GOT3 (cell line): ENCODE measurements around the gene CLDN6.
"Not testable (repeated sequence)": the region's sequence is repeated elsewhere in the genome, so short reads cannot be mapped to it uniquely, and the experiment has no call there.

Experiments used
- DNase-seq: peaks from one replicate; lab custom pipeline; 2025; ENCODE audit warnings: mixed read lengths; lab: John Stamatoyannopoulos, UW

The CLDN6 gene

DNA sequence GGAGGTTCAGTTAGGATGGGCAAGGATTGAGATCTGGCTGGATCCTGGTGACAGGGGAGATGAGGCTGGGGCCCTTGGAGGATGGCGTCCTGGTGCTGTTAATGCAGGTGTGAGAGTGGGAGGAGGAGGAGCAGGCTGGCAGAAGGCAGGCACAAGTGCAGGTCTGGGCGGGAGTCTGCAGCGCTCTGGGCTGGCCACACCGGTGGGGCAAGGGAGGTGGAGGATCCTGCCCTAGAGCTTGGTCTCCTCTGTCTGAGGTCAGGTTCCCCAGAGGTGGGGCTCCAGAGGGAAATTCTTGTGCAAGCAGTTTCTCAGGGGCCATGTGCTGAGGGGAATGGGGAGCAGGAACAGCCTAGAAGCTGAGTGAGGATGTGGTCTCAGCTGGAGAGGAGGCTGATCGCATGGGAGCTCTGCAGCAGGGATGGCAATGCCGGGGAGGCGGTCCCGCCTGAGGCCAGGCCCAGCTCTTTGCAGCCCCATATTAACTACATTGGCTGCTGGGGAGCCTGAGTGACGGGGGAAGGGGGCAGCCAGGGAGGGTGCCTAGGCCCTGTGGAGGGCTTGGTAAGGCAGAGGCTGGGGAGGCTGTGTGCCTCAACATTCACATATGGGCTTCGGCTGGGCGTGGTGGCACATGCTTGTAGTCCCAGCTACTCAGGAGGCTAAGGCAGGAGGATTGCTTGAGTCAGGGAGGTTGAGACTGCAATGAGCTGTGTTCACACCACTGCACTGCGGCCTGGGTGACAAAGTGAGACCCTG lies 34.8 kb upstream of the CLDN6 start:
- not testable (repeated sequence) for DNase-seq

- DNase-seq: no peak
These were observed 33.5 kb upstream of the CLDN6 start for GRCh38 chr16:3051494-3051893.

DNA sequence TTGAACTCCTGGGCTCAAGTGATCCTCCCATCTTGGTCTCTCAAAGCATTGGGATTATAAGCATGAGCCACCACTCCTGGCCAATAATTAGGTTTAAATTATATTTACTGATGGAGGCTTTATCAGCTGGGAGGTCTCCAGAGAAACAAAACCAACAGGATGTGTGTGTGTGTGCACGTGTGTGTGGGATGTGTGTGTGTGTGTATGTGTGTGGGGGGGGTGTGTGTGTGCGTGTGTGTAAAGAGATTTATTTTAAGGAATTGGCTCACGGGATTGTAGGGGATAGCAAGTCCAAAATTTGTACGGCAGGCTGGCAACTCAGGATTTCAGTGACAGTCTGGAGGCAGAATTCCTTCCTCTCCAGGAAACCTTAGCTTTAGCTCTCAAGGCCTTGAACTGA lies 33.0 kb upstream of the CLDN6 start:
- no peak for DNase-seq

- DNase-seq: no peak
These were observed 32.5 kb upstream of the CLDN6 start for GRCh38 chr16:3050487-3050886.

GRCh38 chr16:3049921-3050481 lies 32.0 kb upstream of the CLDN6 start:
- DNase-seq: no peak

DNA sequence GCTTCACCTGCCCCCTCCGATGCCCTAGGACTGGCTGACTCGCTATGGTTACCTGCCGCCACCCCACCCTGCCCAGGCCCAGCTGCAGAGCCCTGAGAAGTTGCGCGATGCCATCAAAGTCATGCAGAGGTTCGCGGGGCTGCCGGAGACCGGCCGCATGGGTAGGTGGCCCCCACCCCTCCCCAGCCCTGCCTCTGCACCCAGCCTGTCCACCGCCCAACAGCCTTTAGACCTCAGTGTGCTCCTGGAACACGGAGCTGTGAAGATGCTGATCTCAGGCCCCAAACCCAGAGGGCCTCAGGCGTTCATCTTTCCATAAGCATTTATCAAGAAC lies 29.4 kb upstream of the CLDN6 start:
- DNase-seq: no peak

DNA sequence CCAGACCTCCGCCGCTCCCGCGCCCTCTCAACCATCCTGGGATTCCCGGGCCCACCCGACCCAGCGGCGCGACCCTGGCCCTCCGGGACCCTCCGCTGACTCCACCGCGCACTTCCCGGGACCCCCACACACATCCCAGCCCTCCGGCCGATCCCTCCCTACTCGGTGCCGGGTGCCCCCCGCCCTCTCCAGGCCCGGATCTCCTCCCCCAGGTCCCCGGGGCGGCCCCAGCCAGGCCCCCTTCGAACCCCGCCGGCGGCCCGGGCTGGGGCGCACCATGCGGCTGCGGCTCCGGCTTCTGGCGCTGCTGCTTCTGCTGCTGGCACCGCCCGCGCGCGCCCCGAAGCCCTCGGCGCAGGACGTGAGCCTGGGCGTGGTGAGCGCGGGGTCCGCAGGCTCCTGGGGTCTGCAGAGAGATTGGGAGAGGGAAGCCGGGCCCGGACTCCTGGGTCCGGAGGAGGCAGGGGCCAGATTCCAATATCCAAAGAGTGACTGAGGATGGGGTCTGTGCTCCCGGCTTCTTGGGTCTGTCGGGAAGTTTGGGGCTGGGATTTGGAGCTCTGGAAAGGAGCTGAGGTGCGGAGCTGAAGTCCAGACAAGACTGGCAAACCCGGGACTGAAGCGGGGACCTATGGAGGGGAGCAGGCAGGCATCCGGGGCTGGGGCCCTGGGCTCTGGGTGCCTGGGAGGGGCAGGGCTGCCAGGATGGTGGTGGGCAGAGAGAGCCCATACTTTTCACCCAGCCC lies 28.8 kb upstream of the CLDN6 start:
- no peak for DNase-seq

DNA sequence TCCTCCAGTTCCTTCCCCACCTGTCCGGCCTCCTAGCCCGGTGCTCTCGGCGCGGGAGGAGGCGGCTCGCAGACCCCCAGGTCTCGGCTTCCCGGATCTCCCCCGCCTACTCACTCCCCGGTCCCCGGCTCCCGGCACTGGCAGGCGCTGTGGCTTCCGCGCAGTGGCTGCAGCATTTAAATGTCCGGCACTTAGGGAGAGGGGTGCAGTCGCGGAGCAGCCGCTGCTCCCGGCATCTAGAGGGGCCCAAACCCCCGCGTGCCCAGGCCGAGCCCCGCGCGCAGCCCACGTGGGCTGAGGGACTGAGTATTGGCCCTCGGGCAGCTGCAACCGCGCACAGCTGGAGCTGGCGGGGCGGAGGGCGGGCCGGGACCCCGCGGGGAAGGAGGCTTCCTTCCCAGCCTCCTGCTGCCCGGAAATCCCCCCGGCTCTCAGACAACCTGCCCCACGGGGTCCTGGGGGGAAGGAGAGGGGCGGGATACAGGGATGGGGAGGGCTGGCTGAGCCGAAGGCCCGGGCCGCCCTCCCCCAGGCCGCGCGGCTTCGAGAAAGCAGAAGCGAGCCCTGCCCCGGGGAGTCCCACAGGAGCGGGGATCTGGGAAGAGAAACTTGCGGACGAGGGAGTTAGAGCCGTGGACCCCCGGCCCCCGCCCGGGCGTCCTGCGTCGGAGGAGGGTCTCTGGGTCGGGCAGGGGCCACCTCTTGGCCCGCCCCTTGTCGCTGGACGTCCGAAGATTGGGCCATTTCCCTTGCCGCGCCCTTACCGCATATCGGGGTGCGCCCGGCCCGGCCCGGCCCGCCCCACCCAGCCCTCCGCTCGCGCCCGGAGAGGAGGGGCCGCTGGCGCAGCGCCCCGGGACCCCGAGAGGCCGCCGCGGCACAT lies 28.0 kb upstream of the CLDN6 start, which contains the start of gene MMP25:
MMP25 (plus strand) TSS at position 804 of the 883 bp plus-strand sequence. CDS start 357 bp downstream, outside the sequence.
- DNase-seq: no peak

DNA sequence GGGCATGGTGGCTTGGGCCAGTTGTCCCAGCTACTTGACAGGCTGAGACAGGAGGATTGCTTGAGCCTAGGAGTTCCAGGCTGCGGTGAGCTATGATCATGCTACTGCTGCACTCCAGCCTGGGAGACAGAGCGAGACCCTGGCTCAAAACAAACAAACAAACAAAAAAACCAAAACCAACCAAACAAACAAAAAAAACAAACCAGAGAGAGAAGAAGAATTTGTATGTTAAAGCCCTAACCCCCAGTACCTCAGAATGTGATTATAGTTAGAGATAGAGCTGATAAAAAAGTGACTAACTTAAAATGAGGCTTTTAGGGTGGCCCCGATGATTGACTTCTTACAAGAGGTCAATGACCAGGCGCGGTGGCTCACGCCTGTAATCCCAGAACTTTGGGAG lies 26.7 kb upstream of the CLDN6 start:
- no peak for DNase-seq

- DNase-seq: no peak
These were observed 24.4 kb upstream of the CLDN6 start for GRCh38 chr16:3042376-3042775.

GRCh38 chr16:3038896-3039295 lies 20.9 kb upstream of the CLDN6 start:
- DNase-seq: no peak

- DNase-seq: no peak
These were observed 20.3 kb upstream of the CLDN6 start for GRCh38 chr16:3038256-3038655.

DNA sequence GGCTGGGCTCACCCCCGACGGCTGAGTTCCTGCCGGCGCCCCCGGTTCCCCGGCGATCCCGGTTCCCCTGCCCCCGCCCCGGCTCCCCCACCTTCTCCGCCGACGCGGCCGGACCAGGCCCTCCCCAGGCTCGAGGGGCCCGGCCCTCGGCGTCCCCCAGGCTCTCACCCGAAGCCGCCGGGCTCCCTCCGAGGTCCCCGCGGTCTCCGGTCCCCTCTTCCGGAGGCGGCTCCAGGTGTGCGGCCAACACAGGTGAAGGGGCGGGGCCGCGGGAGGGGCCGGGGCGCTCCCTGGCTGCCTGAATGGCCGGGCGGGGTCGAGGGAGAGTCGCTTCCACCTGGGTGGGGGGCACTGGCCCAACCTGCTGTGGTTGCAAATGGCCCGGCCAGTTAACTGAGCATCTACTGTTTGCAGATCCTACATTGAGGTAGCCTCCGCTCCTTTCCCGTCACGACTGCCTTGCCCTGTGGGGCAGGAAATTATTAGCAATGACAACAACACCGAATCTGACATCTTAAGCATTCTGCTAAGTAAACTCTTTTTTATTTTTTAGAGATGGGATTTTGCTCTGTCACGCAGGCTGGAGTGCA lies 18.8 kb upstream of the CLDN6 start, which contains the start of gene BICDL2:
BICDL2 (minus strand) TSS at position 219 of the 590 bp plus-strand sequence. CDS start 1,448 bp downstream, outside the sequence.
- no peak for DNase-seq

DNA sequence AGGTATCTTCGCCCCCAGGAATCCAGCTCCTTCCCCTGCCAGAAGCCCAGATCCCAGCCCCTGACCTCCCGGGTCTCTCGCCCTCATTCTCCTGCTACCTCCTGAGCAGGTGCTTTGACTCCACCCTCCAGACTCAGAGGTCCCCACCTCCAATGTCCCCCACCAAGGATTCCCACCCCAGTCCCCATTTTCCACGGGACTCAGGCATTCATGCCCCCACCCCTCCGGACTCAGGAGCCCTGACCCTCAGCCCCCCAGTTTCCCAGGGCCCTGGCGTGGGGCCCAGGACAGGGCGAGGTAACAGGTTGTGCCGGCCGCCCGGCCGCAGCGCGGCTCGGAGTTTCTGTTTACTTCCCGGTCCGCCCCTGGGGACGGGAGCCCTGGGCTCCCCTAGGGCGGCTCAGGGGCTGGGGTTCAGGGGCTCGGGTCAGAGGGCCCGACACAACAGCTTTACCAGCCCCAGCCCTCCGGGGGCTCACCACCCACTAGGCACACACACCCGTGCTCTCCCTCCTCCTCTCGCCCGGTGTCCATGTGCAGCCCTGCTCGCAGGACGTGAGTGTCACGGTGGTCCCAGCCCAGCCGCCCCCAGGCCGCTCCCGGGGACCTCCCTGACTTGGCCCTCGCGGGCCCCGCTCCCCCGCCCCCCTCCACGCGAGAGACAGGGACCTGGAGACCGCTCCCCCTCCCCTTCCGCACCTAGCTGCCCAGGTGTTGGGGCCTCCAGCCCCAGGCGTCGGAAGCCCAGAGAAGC lies 18.2 kb upstream of the CLDN6 start:
- DNase-seq: no peak

DNA sequence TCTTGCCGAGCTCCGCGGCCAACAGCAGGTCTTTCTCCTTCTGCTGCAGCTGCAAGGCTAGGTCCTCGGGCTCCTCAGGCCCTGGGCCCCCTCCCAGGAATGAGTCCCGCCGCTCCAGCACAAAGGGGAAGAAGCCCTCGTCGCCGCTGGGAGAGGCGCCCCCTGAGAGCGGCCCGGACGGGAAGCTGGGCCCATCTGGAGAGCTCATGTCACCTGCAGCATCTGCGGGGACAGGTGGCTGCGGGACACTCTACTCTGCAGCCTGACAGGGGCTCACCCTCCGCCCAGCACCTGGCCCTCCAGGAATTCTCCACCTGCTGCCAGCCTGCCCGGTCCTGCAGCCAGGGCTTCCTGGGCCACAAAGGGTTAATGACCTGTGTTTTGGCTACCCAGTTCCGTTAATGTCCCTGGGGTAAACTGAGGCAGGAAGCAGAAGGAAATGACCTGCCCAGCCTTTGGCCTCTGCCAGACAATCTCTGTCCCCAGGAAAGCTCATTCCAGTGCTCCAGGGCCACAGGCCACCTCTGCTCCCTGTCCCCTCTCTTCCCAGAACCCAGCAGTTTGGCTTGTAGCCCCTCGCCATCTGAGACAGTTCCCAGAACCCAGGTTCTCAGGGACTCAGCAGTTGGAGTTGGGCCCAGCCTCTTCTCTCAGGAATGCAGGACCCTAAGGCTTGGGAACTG lies 17.4 kb upstream of the CLDN6 start:
- DNase-seq: no peak

DNA sequence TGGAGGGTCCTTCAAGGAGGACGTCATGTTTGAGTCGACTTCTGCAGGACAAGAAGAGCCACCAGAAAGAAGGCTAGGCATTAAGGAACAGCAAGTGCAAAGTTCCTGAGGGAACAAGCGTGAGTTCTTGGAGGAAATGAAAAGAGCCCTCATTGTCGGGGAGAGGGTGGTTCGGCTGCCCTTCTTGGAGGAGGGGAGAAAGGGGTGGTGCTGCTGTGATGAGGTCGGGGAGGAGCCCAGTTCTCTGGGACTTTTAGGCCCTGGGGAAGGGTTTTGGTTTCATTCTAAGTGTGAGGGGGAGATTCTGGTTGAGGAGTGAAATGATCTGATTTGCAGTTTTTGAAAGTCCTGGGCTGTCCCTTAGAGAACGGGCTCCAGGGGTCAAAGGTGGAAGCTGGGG lies 14.6 kb upstream of the CLDN6 start:
- DNase-seq: no peak

DNA sequence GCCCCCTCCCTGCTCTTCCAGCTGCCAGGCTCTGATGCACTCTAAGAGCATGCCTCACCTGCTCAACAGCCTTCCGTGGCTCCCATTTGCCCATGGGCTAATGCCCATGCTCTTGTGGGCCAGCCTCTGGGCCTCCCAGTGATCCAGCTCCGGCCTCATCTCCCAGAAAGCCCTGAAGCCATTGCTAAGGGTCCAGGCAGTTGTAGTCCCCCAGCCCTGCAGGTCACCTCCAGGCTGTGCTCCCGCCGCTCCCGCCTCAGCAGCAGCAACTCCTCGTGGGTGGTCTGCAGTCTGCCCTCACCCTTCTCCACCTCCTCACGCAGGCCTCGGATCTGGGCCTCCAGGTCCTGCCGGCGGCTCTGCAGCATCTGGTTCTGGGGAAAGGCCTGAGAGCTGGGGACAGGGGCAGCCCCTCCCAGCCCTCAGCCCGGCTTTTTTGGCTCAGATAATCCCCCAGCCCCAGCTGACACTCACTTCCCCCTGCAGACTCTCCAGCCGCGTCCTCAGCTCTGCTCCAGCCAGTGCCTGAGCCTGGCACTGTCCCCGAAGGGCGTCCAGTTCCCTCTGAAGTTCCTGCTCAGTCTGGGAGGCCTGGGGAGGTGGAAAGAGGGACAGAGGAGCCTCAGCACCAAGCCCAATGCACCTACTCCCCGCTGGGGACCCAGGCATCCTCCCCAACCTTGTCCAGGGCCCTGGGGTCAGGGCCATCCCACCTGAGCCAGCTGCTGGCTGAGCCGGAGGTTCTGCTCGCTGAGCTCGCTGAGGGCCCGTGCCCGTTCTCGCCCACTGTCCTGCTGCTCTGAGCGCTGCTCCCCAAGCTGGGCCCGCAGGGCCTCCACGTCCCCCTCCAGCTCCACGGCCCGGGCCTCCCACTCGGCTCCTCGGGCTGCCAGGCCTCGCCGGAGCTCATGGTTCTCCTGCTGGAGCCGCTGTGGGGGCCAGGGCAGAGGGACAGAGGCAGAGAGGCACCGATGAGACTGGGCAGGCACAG lies 12.5 kb upstream of the CLDN6 start:
- DNase-seq: no peak

DNA sequence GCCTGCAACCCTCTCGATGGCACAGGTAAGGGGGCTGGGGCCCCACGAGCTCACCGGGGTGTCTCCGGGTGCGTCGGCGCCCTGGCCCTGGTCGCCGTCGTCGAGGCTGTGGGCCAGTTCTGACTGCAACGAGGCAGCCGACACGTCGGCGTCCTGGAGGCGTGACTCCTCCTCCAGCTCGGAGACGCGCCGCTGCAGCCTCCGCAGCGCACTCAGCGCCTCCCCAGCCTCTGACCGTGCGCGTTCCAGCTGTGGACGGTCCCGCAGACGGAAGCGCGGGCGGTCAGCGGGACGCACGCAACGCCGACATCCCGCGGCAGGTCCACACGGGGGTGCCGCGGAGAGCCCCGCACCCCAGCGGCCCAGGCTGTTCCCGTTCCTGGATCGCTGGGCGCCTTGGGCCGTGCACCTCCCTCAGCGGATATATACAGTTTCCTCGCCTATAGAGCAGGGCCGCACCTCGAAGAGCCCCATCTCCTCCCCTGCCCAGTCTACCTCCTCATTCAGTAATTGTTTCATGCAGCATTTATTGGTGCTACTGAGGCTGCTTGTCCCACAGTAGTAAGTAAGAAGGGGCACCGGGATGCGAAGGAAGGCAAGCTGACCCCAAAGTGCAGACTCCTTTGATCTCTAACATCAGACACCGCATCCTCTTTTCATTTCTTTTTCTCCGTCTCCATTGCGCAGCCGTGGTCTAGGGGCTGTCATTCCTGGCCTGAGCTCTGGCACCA lies 11.7 kb upstream of the CLDN6 start:
- DNase-seq: no peak
